Astrocyte (in vitro differentiated cells and primary cell): ENCODE measurements around the gene ARHGEF40. TPM values are rescaled to one million over a fixed set of nuclear protein-coding genes. Genes with fewer than 3 reads are reported as not detected.

Source experiments
- DNase-seq: peaks from one replicate; pipeline ENCODE4 v3.0.0-alpha.2; 2010; ENCODE audit warnings: low read depth
- FAIRE-seq: peaks from 2 replicates; lab custom pipeline; 2011; peaks lifted over from hg19 to GRCh38; lab: Jason Lieb, UNC
- H2AFZ ChIP-seq: 2 replicates; pipeline ENCODE4 v1.6.0; 2012; ENCODE audit warnings: low read depth, low read length, inconsistent platforms
- H3K27ac ChIP-seq: 2 replicates; pipeline ENCODE4 v1.5.1; 2011; ENCODE audit warnings: low read depth, low read length, inconsistent platforms
- H3K27me3 ChIP-seq: 2 replicates; pipeline ENCODE4 v1.6.0; 2011; ENCODE audit warnings: low read length, inconsistent platforms; ENCODE audit not compliant: insufficient read depth
- H3K36me3 ChIP-seq: 2 replicates; pipeline ENCODE4 v1.5.1; 2011; ENCODE audit warnings: low read length, inconsistent platforms; ENCODE audit not compliant: insufficient read depth
- H3K4me1 ChIP-seq: 2 replicates; pipeline ENCODE4 v1.5.1; 2011; ENCODE audit warnings: low read length, inconsistent platforms; ENCODE audit not compliant: insufficient read depth
- H3K4me2 ChIP-seq: 2 replicates; pipeline ENCODE4 v1.6.0; 2012; ENCODE audit warnings: low read length, inconsistent platforms
- H3K4me3 ChIP-seq: 2 replicates; pipeline ENCODE4 v1.5.1; 2011; ENCODE audit warnings: low read depth, mild to moderate bottlenecking, low read length, inconsistent platforms; ENCODE audit not compliant: insufficient read depth
- H3K79me2 ChIP-seq: 2 replicates; pipeline ENCODE4 v1.6.0; 2012; ENCODE audit warnings: mild to moderate bottlenecking, low read length, inconsistent platforms; ENCODE audit not compliant: insufficient read depth
- H3K9ac ChIP-seq: 2 replicates; pipeline ENCODE4 v1.6.0; 2012; ENCODE audit warnings: mild to moderate bottlenecking, low read length, inconsistent platforms
- H3K9me3 ChIP-seq: 2 replicates; pipeline ENCODE4 v1.5.1; 2012; ENCODE audit warnings: low read depth, mild to moderate bottlenecking, low read length, inconsistent platforms; ENCODE audit not compliant: insufficient read depth
- H4K20me1 ChIP-seq: 2 replicates; pipeline ENCODE4 v1.6.0; 2012; ENCODE audit warnings: low read length, inconsistent platforms; ENCODE audit not compliant: insufficient read depth
- H3K27ac Mint-ChIP-seq: one replicate; pipeline ENCODE4 v1.8.0; 2021; ENCODE audit warnings: mild to moderate bottlenecking, mixed read lengths; ENCODE audit not compliant: unreplicated experiment
- H3K27me3 Mint-ChIP-seq: one replicate; pipeline ENCODE4 v1.8.0; 2021; ENCODE audit warnings: low read depth, mixed read lengths; ENCODE audit not compliant: unreplicated experiment
- H3K36me3 Mint-ChIP-seq: one replicate; pipeline ENCODE4 v1.8.0; 2021; ENCODE audit warnings: low read depth, mixed read lengths; ENCODE audit not compliant: unreplicated experiment
- H3K4me1 Mint-ChIP-seq: one replicate; pipeline ENCODE4 v1.8.0; 2021; ENCODE audit warnings: low read depth, mixed read lengths; ENCODE audit not compliant: unreplicated experiment
- H3K4me3 Mint-ChIP-seq: one replicate; pipeline ENCODE4 v1.8.0; 2021; ENCODE audit warnings: mild to moderate bottlenecking, moderate library complexity, mixed read lengths; ENCODE audit not compliant: unreplicated experiment
- H3K9me3 Mint-ChIP-seq: one replicate; pipeline ENCODE4 v1.8.0; 2021; ENCODE audit warnings: mild to moderate bottlenecking, mixed read lengths; ENCODE audit not compliant: unreplicated experiment
- EZH2 ChIP-seq: IDR thresholded peaks from 2 replicates; pipeline ENCODE4 v1.6.1; 2012; ENCODE audit warnings: mild to moderate bottlenecking, low read length, inconsistent platforms; ENCODE audit not compliant: insufficient read depth
- total RNA-seq: library from RNA; stranded (reverse); gene quantifications from 2 replicates; pipeline ENCODE4 v1.2.1, GENCODE V29; 2021
- TF ChIP-seq, protein P1 (sequence below): IDR thresholded peaks from 2 replicates; pipeline ENCODE4 v1.5.1; 2011; ENCODE audit warnings: low read depth, mild to moderate bottlenecking, inconsistent platforms, low read length, moderate library complexity; ENCODE audit not compliant: insufficient read depth

ARHGEF40 gene
- total RNA-seq, 1 donor from 2014 or later, result 99.9 TPM

- H4K20me1 ChIP-seq, result no peaks in the 10 kb centered on the region
- FAIRE-seq (no peak), DNase-seq (peak; percentile 24)
- Mint-ChIP-seq H3K27ac (peak overlapping the region; percentile 79), H3K36me3 (no peaks in the 10 kb centered on the region), H3K9me3 (no peaks in the 10 kb centered on the region), H3K4me1 (peaks cover 36% of the 10 kb centered on the region), H3K27me3 (no peaks in the 10 kb centered on the region), H3K4me3 (no peak overlapping the region)
- peak overlapping the region; percentile 28 for H3K27ac ChIP-seq
- H3K79me2 ChIP-seq, result no peaks in the 10 kb centered on the region
- peak overlapping the region; percentile 69 for H2AFZ ChIP-seq
- H3K27me3 ChIP-seq, result no peaks in the 10 kb centered on the region
- H3K4me3 ChIP-seq, result no peak overlapping the region
- no peaks in the 10 kb centered on the region for H3K36me3 ChIP-seq
- peaks cover 25% of the 10 kb centered on the region for H3K4me1 ChIP-seq
- H3K9me3 ChIP-seq, result no peaks in the 10 kb centered on the region
- peak overlapping the region; percentile 50 for H3K4me2 ChIP-seq
- TF ChIP-seq, protein P1, sequence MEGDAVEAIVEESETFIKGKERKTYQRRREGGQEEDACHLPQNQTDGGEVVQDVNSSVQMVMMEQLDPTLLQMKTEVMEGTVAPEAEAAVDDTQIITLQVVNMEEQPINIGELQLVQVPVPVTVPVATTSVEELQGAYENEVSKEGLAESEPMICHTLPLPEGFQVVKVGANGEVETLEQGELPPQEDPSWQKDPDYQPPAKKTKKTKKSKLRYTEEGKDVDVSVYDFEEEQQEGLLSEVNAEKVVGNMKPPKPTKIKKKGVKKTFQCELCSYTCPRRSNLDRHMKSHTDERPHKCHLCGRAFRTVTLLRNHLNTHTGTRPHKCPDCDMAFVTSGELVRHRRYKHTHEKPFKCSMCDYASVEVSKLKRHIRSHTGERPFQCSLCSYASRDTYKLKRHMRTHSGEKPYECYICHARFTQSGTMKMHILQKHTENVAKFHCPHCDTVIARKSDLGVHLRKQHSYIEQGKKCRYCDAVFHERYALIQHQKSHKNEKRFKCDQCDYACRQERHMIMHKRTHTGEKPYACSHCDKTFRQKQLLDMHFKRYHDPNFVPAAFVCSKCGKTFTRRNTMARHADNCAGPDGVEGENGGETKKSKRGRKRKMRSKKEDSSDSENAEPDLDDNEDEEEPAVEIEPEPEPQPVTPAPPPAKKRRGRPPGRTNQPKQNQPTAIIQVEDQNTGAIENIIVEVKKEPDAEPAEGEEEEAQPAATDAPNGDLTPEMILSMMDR, result no peak
- TF ChIP-seq EZH2, result no peak
- H3K9ac ChIP-seq, result peak overlapping the region; percentile 26
These were observed 37.2 kb downstream of the ARHGEF40 start for GRCh38 chr14:21107283-21107800.

DNA sequence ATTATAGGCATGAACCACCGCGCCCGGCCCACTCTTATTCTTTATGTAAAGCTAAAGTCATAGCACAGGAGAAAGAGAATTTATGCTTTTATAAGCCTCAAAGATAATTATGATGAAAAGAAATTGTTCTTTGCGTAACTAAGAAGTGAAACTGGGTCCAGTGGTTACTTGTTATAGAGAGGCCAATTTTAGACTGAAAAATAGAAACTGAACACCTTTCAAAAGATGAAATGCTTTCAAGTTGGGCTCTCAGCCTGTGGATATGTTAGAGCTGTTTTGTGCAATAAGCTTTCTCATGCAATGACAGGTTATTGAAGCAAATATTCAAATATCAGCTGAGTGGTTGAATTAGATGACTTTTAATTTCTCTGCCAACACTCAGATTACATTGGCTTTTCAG is 38.7 kb downstream of the ARHGEF40 start:
- Mint-ChIP-seq H3K4me3 (no peak overlapping the region), H3K9me3 (no peaks in the 10 kb centered on the region), H3K36me3 (no peaks in the 10 kb centered on the region), H3K27me3 (no peaks in the 10 kb centered on the region), H3K27ac (peak overlapping the region; percentile 18), H3K4me1 (peaks cover 27% of the 10 kb centered on the region)
- H3K36me3 ChIP-seq, result no peaks in the 10 kb centered on the region
- no peaks in the 10 kb centered on the region for H3K9me3 ChIP-seq
- no peak overlapping the region for H2AFZ ChIP-seq
- H3K4me2 ChIP-seq, result no peak overlapping the region
- H3K27me3 ChIP-seq, result no peaks in the 10 kb centered on the region
- FAIRE-seq (no peak), DNase-seq (no peak)
- H4K20me1 ChIP-seq, result no peaks in the 10 kb centered on the region
- no peak overlapping the region for H3K4me3 ChIP-seq
- H3K27ac ChIP-seq, result no peak overlapping the region
- H3K79me2 ChIP-seq, result no peaks in the 10 kb centered on the region
- H3K4me1 ChIP-seq, result peaks cover 19% of the 10 kb centered on the region
- H3K9ac ChIP-seq, result no peak overlapping the region
- TF ChIP-seq, protein P1, result no peak
- no peak for TF ChIP-seq EZH2

GRCh38 chr14:21109377-21110138 is 39.5 kb downstream of the ARHGEF40 start:
- TF ChIP-seq EZH2, result no peak
- TF ChIP-seq, protein P1, result no peak
- Histone ChIP-seq H2AFZ (no peak overlapping the region), H3K4me2 (no peak overlapping the region), H4K20me1 (no peaks in the 10 kb centered on the region), H3K36me3 (no peaks in the 10 kb centered on the region), H3K4me3 (no peak overlapping the region), H3K9me3 (no peaks in the 10 kb centered on the region), H3K27ac (no peak overlapping the region), H3K79me2 (no peaks in the 10 kb centered on the region), H3K4me1 (peaks cover 14% of the 10 kb centered on the region), H3K9ac (no peak overlapping the region), H3K27me3 (no peaks in the 10 kb centered on the region)
- Mint-ChIP-seq H3K27me3 (no peaks in the 10 kb centered on the region), H3K4me1 (peaks cover 25% of the 10 kb centered on the region), H3K4me3 (no peak overlapping the region), H3K36me3 (no peaks in the 10 kb centered on the region), H3K27ac (no peak overlapping the region), H3K9me3 (no peaks in the 10 kb centered on the region)
- FAIRE-seq (no peak), DNase-seq (no peak)
